HG03342 (cell line): ENCODE results near the gene RAB6B.

ENCODE experiments used
- ATAC-seq: cut with Tn5 transposase; IDR thresholded peaks from one replicate; pipeline ENCODE4 v1.9.1; 2021; ENCODE audit warnings: mild to moderate bottlenecking, moderate library complexity; ENCODE audit not compliant: unreplicated experiment

RAB6B gene

GRCh38 chr3:133896002-133896761 lies 500 bp upstream of the RAB6B start:
- no peak for ATAC-seq

- no peak for ATAC-seq
Measured at GRCh38 chr3:133894353-133895207, 1.1 kb downstream of the RAB6B start.

- no peak for ATAC-seq
Measured at GRCh38 chr3:133893683-133894352, 1.9 kb downstream of the RAB6B start.

- no peak for ATAC-seq
Measured at GRCh38 chr3:133892541-133893231, 3.0 kb downstream of the RAB6B start.

- no peak for ATAC-seq
Measured at GRCh38 chr3:133891662-133892378, 3.9 kb downstream of the RAB6B start.

- ATAC-seq = no peak
Measured at GRCh38 chr3:133890972-133891644, 4.6 kb downstream of the RAB6B start.

GRCh38 chr3:133890037-133890436 lies 5.6 kb downstream of the RAB6B start:
- no peak for ATAC-seq

- ATAC-seq = no peak
Measured at GRCh38 chr3:133888726-133889340, 6.8 kb downstream of the RAB6B start.

- ATAC-seq = no peak
Measured at GRCh38 chr3:133887803-133888703, 7.6 kb downstream of the RAB6B start.

GRCh38 chr3:133887074-133887802 lies 8.4 kb downstream of the RAB6B start:
- ATAC-seq = no peak

- no peak for ATAC-seq
Measured at GRCh38 chr3:133886031-133886722, 9.5 kb downstream of the RAB6B start.

- ATAC-seq = no peak
Measured at GRCh38 chr3:133884887-133885711, 10.6 kb downstream of the RAB6B start.

- ATAC-seq = no peak
Measured at GRCh38 chr3:133884054-133884886, 11.4 kb downstream of the RAB6B start.

- ATAC-seq = no peak
Measured at GRCh38 chr3:133883641-133884040, 12.0 kb downstream of the RAB6B start.

- ATAC-seq = no peak
Measured at GRCh38 chr3:133882986-133883586, 12.6 kb downstream of the RAB6B start.
